ENCODE measurements around the gene SIX6.

SIX6 gene

DNA sequence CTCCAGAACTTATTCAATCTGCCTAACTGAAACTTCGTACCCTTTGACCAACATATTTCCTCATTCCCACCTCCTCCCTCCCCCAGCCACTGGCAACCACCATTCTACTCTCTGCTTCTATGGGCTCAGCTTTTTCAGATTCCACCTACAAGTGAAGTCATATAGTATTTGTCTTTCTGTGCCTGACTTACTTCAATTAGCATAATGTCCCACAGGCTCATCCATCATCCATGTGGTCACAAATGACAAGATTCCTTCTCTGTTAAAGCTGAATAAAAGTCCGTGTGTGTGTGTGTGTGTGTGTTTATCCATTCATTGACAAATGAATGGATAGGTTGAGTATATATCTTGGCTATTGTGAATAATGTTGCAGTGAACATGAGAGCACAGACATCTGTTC lies 21.7 kb upstream of the SIX6 start:
- no peaks in the 10 kb centered on the region for H3K79me2 ChIP-seq (ENCODE audit: control insufficient read depth, insufficient read depth, low read length)
- no peak overlapping the region for H2BK5ac ChIP-seq (ENCODE audit: low read length)
- H3K4me1 ChIP-seq (ENCODE audit: control insufficient read depth, low read depth, low read length), result no peaks in the 10 kb centered on the region
- no peaks in the 10 kb centered on the region for H3K79me1 ChIP-seq (ENCODE audit: low read length)
- H2BK120ac ChIP-seq (ENCODE audit: low read depth, low read length), result no peak overlapping the region
- no peak overlapping the region for H3K18ac ChIP-seq (ENCODE audit: low read length)
- no peak overlapping the region for H3K4ac ChIP-seq (ENCODE audit: low read depth, low read length)
- H3K56ac ChIP-seq (ENCODE audit: low read length), result no peak overlapping the region
- no CpG with 5 or more reads among the region's 2 CpGs for WGBS (ENCODE audit: extremely low coverage, insufficient coverage, low lambda C conversion rate)
- no peak overlapping the region for H3K4me2 ChIP-seq (ENCODE audit: low read length)
- H2BK15ac ChIP-seq (replicated peaks; ENCODE audit: low read depth), result no peak overlapping the region
- no peak overlapping the region for H3K23ac ChIP-seq (ENCODE audit: low read length)
- H3K27ac ChIP-seq (ENCODE audit: low read depth, low read length), result no peak overlapping the region
- H2AK5ac ChIP-seq (ENCODE audit: low read length), result no peak overlapping the region
- no peak for DNase-seq
- no peak overlapping the region for H4K8ac ChIP-seq (ENCODE audit: low read depth, low read length)
- H3K9ac ChIP-seq (ENCODE audit: low read length), result no peak overlapping the region
- no peak overlapping the region for H4K5ac ChIP-seq (ENCODE audit: low read length)
- no peak overlapping the region for H3K4me3 ChIP-seq (ENCODE audit: low read length)
- no peaks in the 10 kb centered on the region for H3K36me3 ChIP-seq (ENCODE audit: control insufficient read depth, insufficient read depth, low read length)
- H3K27me3 ChIP-seq (ENCODE audit: insufficient read depth, low read length, poor library complexity), result no peaks in the 10 kb centered on the region

DNA sequence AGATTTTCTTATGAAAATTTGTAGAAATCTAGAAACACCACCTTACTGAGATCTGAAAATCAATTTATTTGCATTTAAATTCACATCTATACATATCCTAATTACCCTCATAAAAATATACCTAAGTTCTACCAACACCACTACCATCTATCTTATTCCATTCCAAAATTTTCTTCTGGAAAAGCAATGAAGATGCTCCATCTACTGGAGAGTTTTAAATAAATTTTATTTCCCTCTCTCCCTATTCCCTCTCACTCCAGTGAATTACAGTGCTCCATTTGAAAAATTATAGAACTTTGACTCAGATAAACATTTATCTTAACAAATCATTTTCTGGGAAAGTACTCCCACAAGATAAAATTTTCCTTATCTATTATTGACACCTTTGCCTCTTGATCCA lies 20.8 kb upstream of the SIX6 start:
- Histone ChIP-seq H2BK5ac (ENCODE audit: low read length) (no peak overlapping the region), H3K4ac (ENCODE audit: low read depth, low read length) (no peak overlapping the region), H3K4me3 (ENCODE audit: low read length) (no peak overlapping the region), H4K5ac (ENCODE audit: low read length) (no peak overlapping the region), H3K27ac (ENCODE audit: low read depth, low read length) (no peak overlapping the region), H3K79me1 (ENCODE audit: low read length) (no peaks in the 10 kb centered on the region), H4K8ac (ENCODE audit: low read depth, low read length) (no peak overlapping the region), H3K23ac (ENCODE audit: low read length) (no peak overlapping the region), H3K27me3 (ENCODE audit: insufficient read depth, low read length, poor library complexity) (no peaks in the 10 kb centered on the region), H3K4me1 (ENCODE audit: control insufficient read depth, low read depth, low read length) (no peaks in the 10 kb centered on the region), H2BK15ac (replicated peaks; ENCODE audit: low read depth) (no peak overlapping the region), H2AK5ac (ENCODE audit: low read length) (no peak overlapping the region), H3K4me2 (ENCODE audit: low read length) (no peak overlapping the region), H3K18ac (ENCODE audit: low read length) (no peak overlapping the region), H2BK120ac (ENCODE audit: low read depth, low read length) (no peak overlapping the region), H3K36me3 (ENCODE audit: control insufficient read depth, insufficient read depth, low read length) (no peaks in the 10 kb centered on the region), H3K9ac (ENCODE audit: low read length) (no peak overlapping the region), H3K79me2 (ENCODE audit: control insufficient read depth, insufficient read depth, low read length) (no peaks in the 10 kb centered on the region), H3K56ac (ENCODE audit: low read length) (no peak overlapping the region)
- DNase-seq, result no peak

DNA sequence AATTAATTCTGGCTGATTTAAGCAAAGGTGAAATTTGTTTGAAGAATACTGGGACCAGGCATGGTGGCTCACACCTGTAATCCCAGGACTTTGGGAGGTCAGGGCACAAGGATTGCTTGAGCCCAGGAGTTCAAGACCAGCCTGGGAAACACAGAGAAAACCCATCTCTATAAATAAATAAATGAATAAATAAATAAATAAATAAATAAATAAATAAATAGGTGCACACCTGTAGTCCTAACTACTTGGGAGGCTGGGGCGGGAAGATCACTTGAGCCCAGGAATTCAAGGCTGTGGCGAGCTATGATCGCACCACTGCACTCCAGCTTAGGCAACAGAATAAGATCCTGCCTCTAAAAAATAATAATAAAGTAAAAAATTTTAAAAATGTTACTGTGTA lies 18.7 kb upstream of the SIX6 start:
- Histone ChIP-seq H3K18ac (ENCODE audit: low read length) (no peak overlapping the region), H2BK15ac (replicated peaks; ENCODE audit: low read depth) (no peak overlapping the region), H4K8ac (ENCODE audit: low read depth, low read length) (no peak overlapping the region), H3K27me3 (ENCODE audit: insufficient read depth, low read length, poor library complexity) (no peaks in the 10 kb centered on the region), H3K4ac (ENCODE audit: low read depth, low read length) (no peak overlapping the region), H3K56ac (ENCODE audit: low read length) (no peak overlapping the region), H3K4me3 (ENCODE audit: low read length) (no peak overlapping the region), H3K9ac (ENCODE audit: low read length) (no peak overlapping the region), H3K36me3 (ENCODE audit: control insufficient read depth, insufficient read depth, low read length) (no peaks in the 10 kb centered on the region), H3K27ac (ENCODE audit: low read depth, low read length) (no peak overlapping the region), H3K4me1 (ENCODE audit: control insufficient read depth, low read depth, low read length) (no peaks in the 10 kb centered on the region), H3K79me2 (ENCODE audit: control insufficient read depth, insufficient read depth, low read length) (no peaks in the 10 kb centered on the region), H2BK120ac (ENCODE audit: low read depth, low read length) (no peak overlapping the region), H2AK5ac (ENCODE audit: low read length) (no peak overlapping the region), H4K5ac (ENCODE audit: low read length) (no peak overlapping the region), H3K23ac (ENCODE audit: low read length) (no peak overlapping the region), H3K79me1 (ENCODE audit: low read length) (no peaks in the 10 kb centered on the region), H3K4me2 (ENCODE audit: low read length) (no peak overlapping the region), H2BK5ac (ENCODE audit: low read length) (no peak overlapping the region)
- DNase-seq, result no peak
- WGBS (ENCODE audit: extremely low coverage, insufficient coverage, low lambda C conversion rate), result no CpG with 5 or more reads among the region's 3 CpGs

DNA sequence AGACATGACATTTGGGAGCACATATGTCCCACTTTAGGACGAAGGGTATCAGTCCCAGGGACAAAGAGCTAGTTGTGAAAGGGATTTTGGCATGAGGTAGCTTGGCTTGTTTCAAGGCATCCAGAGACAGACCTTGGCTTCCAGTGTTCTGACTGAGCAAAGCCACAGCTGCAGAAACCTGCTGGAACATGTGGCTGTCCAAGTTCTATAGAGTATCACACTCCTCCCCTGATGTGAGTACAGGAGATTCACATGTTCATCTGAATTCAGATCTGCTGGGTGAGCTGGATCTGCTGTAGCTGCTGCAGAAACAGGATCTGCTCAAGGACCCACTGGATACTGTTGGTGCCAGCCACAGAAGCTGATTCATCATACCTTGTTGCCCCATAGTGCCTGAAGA lies 13.0 kb upstream of the SIX6 start:
- no peaks in the 10 kb centered on the region for H3K79me2 ChIP-seq (ENCODE audit: control insufficient read depth, insufficient read depth, low read length)
- no peak overlapping the region for H2BK120ac ChIP-seq (ENCODE audit: low read depth, low read length)
- no peak overlapping the region for H2BK5ac ChIP-seq (ENCODE audit: low read length)
- no CpG with 5 or more reads among the region's 1 CpG for WGBS (ENCODE audit: extremely low coverage, insufficient coverage, low lambda C conversion rate)
- H3K56ac ChIP-seq (ENCODE audit: low read length), result no peak overlapping the region
- H3K9ac ChIP-seq (ENCODE audit: low read length), result no peak overlapping the region
- no peaks in the 10 kb centered on the region for H3K4me1 ChIP-seq (ENCODE audit: control insufficient read depth, low read depth, low read length)
- no peak overlapping the region for H3K4me2 ChIP-seq (ENCODE audit: low read length)
- no peak overlapping the region for H3K18ac ChIP-seq (ENCODE audit: low read length)
- H4K8ac ChIP-seq (ENCODE audit: low read depth, low read length), result no peak overlapping the region
- H3K27me3 ChIP-seq (ENCODE audit: insufficient read depth, low read length, poor library complexity), result no peaks in the 10 kb centered on the region
- H2AK5ac ChIP-seq (ENCODE audit: low read length), result no peak overlapping the region
- H3K23ac ChIP-seq (ENCODE audit: low read length), result no peak overlapping the region
- no peak overlapping the region for H3K4ac ChIP-seq (ENCODE audit: low read depth, low read length)
- H3K79me1 ChIP-seq (ENCODE audit: low read length), result no peaks in the 10 kb centered on the region
- no peak overlapping the region for H3K4me3 ChIP-seq (ENCODE audit: low read length)
- H3K36me3 ChIP-seq (ENCODE audit: control insufficient read depth, insufficient read depth, low read length), result no peaks in the 10 kb centered on the region
- H3K27ac ChIP-seq (ENCODE audit: low read depth, low read length), result no peak overlapping the region
- no peak overlapping the region for H2BK15ac ChIP-seq (replicated peaks; ENCODE audit: low read depth)
- H4K5ac ChIP-seq (ENCODE audit: low read length), result no peak overlapping the region
- DNase-seq, result no peak

DNA sequence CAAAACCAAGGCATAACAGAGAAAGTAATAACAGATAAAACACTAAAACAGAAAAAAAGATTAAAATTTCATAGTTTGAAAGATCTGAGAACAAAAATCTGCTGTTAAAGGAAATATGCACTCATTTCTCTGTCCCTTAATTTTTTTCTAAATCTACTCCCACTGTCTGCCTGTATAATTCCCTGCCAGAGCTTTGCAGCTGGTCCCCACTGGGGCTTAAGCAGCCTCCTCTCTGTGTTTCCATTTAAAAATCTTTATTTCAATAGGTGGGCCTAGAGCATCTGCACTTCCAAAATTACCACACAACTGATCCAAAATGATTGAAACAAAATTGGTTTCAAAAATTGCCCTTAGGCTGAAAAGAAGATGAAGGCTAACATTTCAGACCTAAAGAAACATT lies 6.4 kb upstream of the SIX6 start:
- H3K18ac ChIP-seq (ENCODE audit: low read length), result no peak overlapping the region
- no peak overlapping the region for H3K27ac ChIP-seq (ENCODE audit: low read depth, low read length)
- no peak overlapping the region for H4K8ac ChIP-seq (ENCODE audit: low read depth, low read length)
- H3K4me2 ChIP-seq (ENCODE audit: low read length), result no peak overlapping the region
- H3K56ac ChIP-seq (ENCODE audit: low read length), result no peak overlapping the region
- no peak for DNase-seq
- H2AK5ac ChIP-seq (ENCODE audit: low read length), result no peak overlapping the region
- no peak overlapping the region for H3K9ac ChIP-seq (ENCODE audit: low read length)
- H2BK15ac ChIP-seq (replicated peaks; ENCODE audit: low read depth), result no peak overlapping the region
- H3K27me3 ChIP-seq (ENCODE audit: insufficient read depth, low read length, poor library complexity), result peaks cover 22% of the 10 kb centered on the region
- H3K4ac ChIP-seq (ENCODE audit: low read depth, low read length), result no peak overlapping the region
- no peak overlapping the region for H2BK5ac ChIP-seq (ENCODE audit: low read length)
- no peak overlapping the region for H2BK120ac ChIP-seq (ENCODE audit: low read depth, low read length)
- no peaks in the 10 kb centered on the region for H3K36me3 ChIP-seq (ENCODE audit: control insufficient read depth, insufficient read depth, low read length)
- H3K23ac ChIP-seq (ENCODE audit: low read length), result no peak overlapping the region
- H4K5ac ChIP-seq (ENCODE audit: low read length), result no peak overlapping the region
- H3K4me1 ChIP-seq (ENCODE audit: control insufficient read depth, low read depth, low read length), result no peaks in the 10 kb centered on the region
- no peaks in the 10 kb centered on the region for H3K79me2 ChIP-seq (ENCODE audit: control insufficient read depth, insufficient read depth, low read length)
- no peak overlapping the region for H3K4me3 ChIP-seq (ENCODE audit: low read length)
- H3K79me1 ChIP-seq (ENCODE audit: low read length), result no peaks in the 10 kb centered on the region

DNA sequence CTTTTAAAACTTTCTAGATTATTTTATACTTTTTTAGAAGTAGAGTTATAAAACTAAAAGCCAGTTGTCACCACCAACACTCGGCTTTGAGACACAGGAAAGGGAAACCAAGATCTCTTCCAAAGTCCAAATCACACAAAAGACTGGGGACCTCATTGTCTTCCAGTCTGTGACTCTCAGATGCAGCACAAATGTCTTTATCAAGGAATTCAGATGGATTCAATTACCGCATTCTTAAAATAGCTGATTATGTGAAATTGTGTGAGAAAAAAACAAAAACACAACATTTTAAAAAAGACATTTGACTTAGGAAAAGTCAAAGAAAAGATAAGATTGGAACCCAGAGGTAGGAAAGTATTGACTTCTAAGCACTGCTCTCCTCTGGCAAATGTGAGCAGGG lies 3.5 kb upstream of the SIX6 start:
- H2BK15ac ChIP-seq (replicated peaks; ENCODE audit: low read depth), result no peak overlapping the region
- no CpG with 5 or more reads among the region's 2 CpGs for WGBS (ENCODE audit: extremely low coverage, insufficient coverage, low lambda C conversion rate)
- H3K9ac ChIP-seq (ENCODE audit: low read length), result no peak overlapping the region
- H3K56ac ChIP-seq (ENCODE audit: low read length), result no peak overlapping the region
- no peak overlapping the region for H2BK120ac ChIP-seq (ENCODE audit: low read depth, low read length)
- H3K18ac ChIP-seq (ENCODE audit: low read length), result no peak overlapping the region
- no peak overlapping the region for H2AK5ac ChIP-seq (ENCODE audit: low read length)
- peaks cover 48% of the 10 kb centered on the region for H3K27me3 ChIP-seq (ENCODE audit: insufficient read depth, low read length, poor library complexity)
- no peaks in the 10 kb centered on the region for H3K79me2 ChIP-seq (ENCODE audit: control insufficient read depth, insufficient read depth, low read length)
- no peak overlapping the region for H4K8ac ChIP-seq (ENCODE audit: low read depth, low read length)
- no peak overlapping the region for H3K4me3 ChIP-seq (ENCODE audit: low read length)
- H4K5ac ChIP-seq (ENCODE audit: low read length), result no peak overlapping the region
- H3K23ac ChIP-seq (ENCODE audit: low read length), result no peak overlapping the region
- H3K4me2 ChIP-seq (ENCODE audit: low read length), result no peak overlapping the region
- no peaks in the 10 kb centered on the region for H3K79me1 ChIP-seq (ENCODE audit: low read length)
- peak; percentile 6 for DNase-seq
- no peak overlapping the region for H3K4ac ChIP-seq (ENCODE audit: low read depth, low read length)
- no peak overlapping the region for H3K27ac ChIP-seq (ENCODE audit: low read depth, low read length)
- no peak overlapping the region for H2BK5ac ChIP-seq (ENCODE audit: low read length)
- H3K4me1 ChIP-seq (ENCODE audit: control insufficient read depth, low read depth, low read length), result peaks cover 3% of the 10 kb centered on the region
- no peaks in the 10 kb centered on the region for H3K36me3 ChIP-seq (ENCODE audit: control insufficient read depth, insufficient read depth, low read length)

Data from mesendoderm (in vitro differentiated cells).